A673 (cell line): ENCODE results near the gene RAB24. TPM values are rescaled to one million over a fixed set of nuclear protein-coding genes. Genes with fewer than 3 reads are reported as not detected.

Experiments used
- BruUV-seq: library from RNA; stranded (reverse); fragments of 400-500 nt; replicated peaks from 2 replicates; lab custom pipeline; 2021; lab: Mats Ljungman, UMichigan
- CTCF ChIA-PET: fragments of 300-600 bp; sonication (Branson Sonifier 250); formaldehyde crosslinking; loops from one replicate; lab custom pipeline; 2022; ENCODE audit warnings: antibody characterized with exemption; lab: Charles Lee
- POLR2A ChIA-PET: fragments of 300-600 bp; sonication (Branson Sonifier 250); formaldehyde crosslinking; loops from one replicate; lab custom pipeline; 2022; ENCODE audit warnings: antibody characterized with exemption; ENCODE audit not compliant: low non-redundant PET; lab: Charles Lee
- DNase-seq: peaks from one replicate; pipeline ENCODE4 v3.0.0-alpha.2; 2015; ENCODE audit warnings: low spot score
- H3K27ac ChIP-seq: fragments of 200-600 bp; sonication (generic); 2 replicates; pipeline ENCODE4 v1.5.1; 2016; ENCODE audit warnings: mixed run types, low read depth, mild to moderate bottlenecking, mixed read lengths, antibody characterized with exemption, low read length; ENCODE audit not compliant: poor library complexity, severe bottlenecking
- H3K27me3 ChIP-seq: fragments of 200-600 bp; sonication (generic); replicated peaks from 2 replicates; pipeline ENCODE4 v1.6.1; 2017; ENCODE audit warnings: mixed run types, low read depth, mild to moderate bottlenecking, mixed read lengths, antibody characterized with exemption, low read length; ENCODE audit not compliant: insufficient read depth, poor library complexity
- H3K36me3 ChIP-seq: fragments of 200-600 bp; sonication (generic); 2 replicates; pipeline ENCODE4 v1.6.1; 2016; ENCODE audit warnings: mixed run types, mild to moderate bottlenecking, mixed read lengths, antibody characterized with exemption, low read length; ENCODE audit not compliant: insufficient read depth, poor library complexity, severe bottlenecking
- H3K4me1 ChIP-seq: fragments of 200-600 bp; sonication (generic); 2 replicates; pipeline ENCODE4 v1.6.1; 2017; ENCODE audit warnings: mixed run types, mild to moderate bottlenecking, mixed read lengths, antibody characterized with exemption, low read length; ENCODE audit not compliant: insufficient read depth, poor library complexity, severe bottlenecking
- H3K4me3 ChIP-seq: fragments of 200-600 bp; sonication (generic); 2 replicates; pipeline ENCODE4 v1.5.1; 2016; ENCODE audit warnings: low read depth, mixed run types, mild to moderate bottlenecking, mixed read lengths, low read length; ENCODE audit not compliant: poor library complexity, severe bottlenecking
- H3K9me3 ChIP-seq: fragments of 200-600 bp; sonication (generic); 2 replicates; pipeline ENCODE4 v1.6.1; 2016; ENCODE audit warnings: mixed run types, low read depth, mild to moderate bottlenecking, mixed read lengths, antibody characterized with exemption, low read length; ENCODE audit not compliant: poor library complexity, severe bottlenecking
- CTCF ChIP-seq: fragments of 300-800, 200-600 bp; sonication (generic); conservative IDR thresholded peaks from 2 replicates; pipeline ENCODE4 v1.5.1; 2017; ENCODE audit warnings: low read depth, mild to moderate bottlenecking, antibody characterized with exemption, low read length, moderate library complexity, mixed read lengths
- EZH2 ChIP-seq: fragments of 200-600 bp; sonication (generic); IDR thresholded peaks from 2 replicates; pipeline ENCODE4 v1.6.1; 2017; ENCODE audit warnings: borderline replicate concordance, low read depth, mild to moderate bottlenecking, mixed read lengths, antibody characterized with exemption, low read length; ENCODE audit not compliant: poor library complexity, severe bottlenecking
- intact Hi-C: fragments of 100-400 bp; cut with micrococcal nuclease; formaldehyde crosslinking; loops from one replicate; pipeline ENCODE4 v1.10.0; 2022; ENCODE audit not compliant: unreplicated experiment
- total RNA-seq: library from RNA; stranded (reverse); gene quantifications from 2 replicates; pipeline ENCODE4 v1.2.3, GENCODE V29; 2021

RAB24 gene
- total RNA-seq, 1 experiment from 2014 or later, result 16.0 TPM

GRCh38 chr5:177347699-177348098, 44.2 kb upstream of the RAB24 start:
- ChIA-PET POLR2A (no interaction called here), CTCF (no interaction called here)
- no peaks in the 10 kb centered on the region for H3K9me3 ChIP-seq
- intact Hi-C loops, result no loop called here
- no peak overlapping the region for H3K4me3 ChIP-seq
- peaks cover 10% of the 10 kb centered on the region for H3K36me3 ChIP-seq
- DNase-seq, result no peak
- H3K27ac ChIP-seq, result no peak overlapping the region
- H3K4me1 ChIP-seq, result peaks cover 8% of the 10 kb centered on the region
- no TSS peak for BruUV-seq
- no peaks in the 10 kb centered on the region for H3K27me3 ChIP-seq
- no peak for TF ChIP-seq CTCF
- no peak for TF ChIP-seq EZH2

- no TSS peak for BruUV-seq
- POLR2A ChIA-PET, result no interaction called here
- CTCF ChIA-PET, result interaction anchor here (0.6 kb wide), 1 partner anchor 43 kb away, joined by 4 read pairs; no protein-coding TSS in a partner anchor
- H3K4me3 ChIP-seq, result no peak overlapping the region
- no peak overlapping the region for H3K27ac ChIP-seq
- intact Hi-C loops, result no loop called here
- peaks cover 10% of the 10 kb centered on the region for H3K36me3 ChIP-seq
- no peak for DNase-seq
- TF ChIP-seq CTCF, result no peak
- TF ChIP-seq EZH2, result no peak
- peaks cover 5% of the 10 kb centered on the region for H3K4me1 ChIP-seq
- H3K9me3 ChIP-seq, result no peaks in the 10 kb centered on the region
- H3K27me3 ChIP-seq, result no peaks in the 10 kb centered on the region
Observed at GRCh38 chr5:177346820-177347219, 43.3 kb upstream of the RAB24 start.

GRCh38 chr5:177344891-177345290, 41.4 kb upstream of the RAB24 start:
- CTCF ChIA-PET, result no interaction called here
- Histone ChIP-seq H3K36me3 (peaks cover 10% of the 10 kb centered on the region), H3K27me3 (no peaks in the 10 kb centered on the region), H3K27ac (no peak overlapping the region), H3K4me1 (peaks cover 5% of the 10 kb centered on the region), H3K9me3 (no peaks in the 10 kb centered on the region), H3K4me3 (no peak overlapping the region)
- TF ChIP-seq CTCF (no peak), EZH2 (no peak)
- DNase-seq, result no peak
- BruUV-seq, result no TSS peak
- intact Hi-C loops, result no loop called here
- POLR2A ChIA-PET, result no interaction called here
